GM06990 (cell line): ENCODE measurements around the gene HDDC2.

Experiments used
- DNase-seq: peaks from one replicate; pipeline ENCODE4 v3.0.0-alpha.2; 2011; ENCODE audit not compliant: insufficient read length; ENCODE audit errors: extremely low read depth
- H3K27me3 ChIP-seq: replicated peaks from 2 replicates; pipeline ENCODE4 v1.6.0; 2011; ENCODE audit warnings: low read length; ENCODE audit not compliant: control insufficient read depth, insufficient read depth
- H3K36me3 ChIP-seq: 2 replicates; pipeline ENCODE4 v1.5.1; 2011; ENCODE audit warnings: low read length; ENCODE audit not compliant: control insufficient read depth, insufficient read depth
- H3K4me3 ChIP-seq: replicated peaks from 2 replicates; pipeline ENCODE4 v1.5.1; 2011; ENCODE audit warnings: low read depth, mild to moderate bottlenecking, control low read depth, low read length
- CTCF ChIP-seq: IDR thresholded peaks from 2 replicates; pipeline ENCODE4 v1.5.1; 2011; ENCODE audit warnings: low read length, control low read depth, mild to moderate bottlenecking, inconsistent platforms; ENCODE audit not compliant: insufficient read depth, poor library complexity, severe bottlenecking

Gene HDDC2

DNA sequence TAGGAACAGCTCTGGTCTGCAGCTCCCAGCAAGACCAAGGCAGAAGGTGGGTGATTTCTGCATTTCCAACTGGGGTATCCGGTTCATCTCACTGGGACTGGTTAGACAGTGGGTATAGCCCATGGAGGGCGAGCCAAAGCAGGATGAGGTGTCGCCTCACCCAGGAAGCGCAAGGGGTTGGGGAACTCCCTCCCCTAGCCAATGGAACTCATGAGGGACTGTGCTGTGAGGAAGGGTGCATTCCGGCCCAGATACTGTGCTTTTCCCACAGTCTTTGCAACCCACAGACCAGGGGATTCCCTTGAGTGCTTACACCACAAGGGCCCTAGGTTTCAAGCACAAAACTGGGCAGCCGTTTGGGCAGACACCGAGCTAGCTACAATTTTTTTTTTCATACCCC lies 21.8 kb downstream of the HDDC2 start:
- Histone ChIP-seq H3K27me3 (no peaks in the 10 kb centered on the region), H3K4me3 (no peak overlapping the region), H3K36me3 (peaks cover 4% of the 10 kb centered on the region)
- DNase-seq, result no peak
- no peak for TF ChIP-seq CTCF

DNA sequence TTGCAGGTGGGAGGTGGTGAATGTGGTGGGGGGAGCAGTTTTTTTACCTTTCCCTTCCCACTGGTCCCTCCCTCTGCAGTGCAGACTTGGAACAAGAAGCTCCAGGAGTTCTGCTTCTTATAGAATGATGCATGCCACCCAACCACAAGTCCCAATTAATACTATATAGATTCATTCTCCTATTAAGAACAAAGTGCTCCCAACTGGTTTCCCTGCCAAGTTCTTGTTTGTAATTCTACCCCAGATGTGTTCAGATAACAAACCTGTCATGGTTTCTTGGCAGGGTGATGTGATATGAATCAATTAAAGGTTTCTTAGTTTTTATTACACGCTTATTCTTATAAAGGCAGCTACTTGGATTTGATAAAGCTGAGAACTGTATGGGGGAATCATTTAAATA lies 23.9 kb downstream of the HDDC2 start:
- peaks cover 7% of the 10 kb centered on the region for H3K36me3 ChIP-seq
- no peak for DNase-seq
- TF ChIP-seq CTCF, result no peak
- H3K4me3 ChIP-seq, result no peak overlapping the region
- H3K27me3 ChIP-seq, result no peaks in the 10 kb centered on the region

DNA sequence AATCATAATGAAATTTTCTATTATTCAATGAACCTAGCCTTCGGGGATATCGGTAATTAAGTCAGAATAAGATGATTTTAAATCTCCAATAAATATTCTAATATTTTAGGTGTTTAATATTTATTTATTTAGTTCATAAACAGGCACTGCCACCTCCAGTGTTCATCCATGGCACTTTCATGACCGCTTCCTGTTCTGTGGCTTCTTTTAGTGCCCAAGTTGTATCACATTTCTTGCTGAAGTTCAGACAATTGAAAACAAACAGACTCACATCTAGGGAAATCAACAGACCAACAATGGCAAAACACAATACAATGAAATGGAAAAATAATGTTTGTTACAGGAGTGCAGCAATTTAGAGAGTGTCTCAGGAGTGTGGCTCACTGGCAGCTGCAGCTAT lies 26.0 kb downstream of the HDDC2 start:
- Histone ChIP-seq H3K36me3 (peaks cover 8% of the 10 kb centered on the region), H3K27me3 (no peaks in the 10 kb centered on the region), H3K4me3 (no peak overlapping the region)
- no peak for DNase-seq
- no peak for TF ChIP-seq CTCF

- Histone ChIP-seq H3K27me3 (no peaks in the 10 kb centered on the region), H3K4me3 (no peak overlapping the region), H3K36me3 (peaks cover 5% of the 10 kb centered on the region)
- TF ChIP-seq CTCF, result no peak
- no peak for DNase-seq
Measured at GRCh38 chr6:125274935-125275334, 26.8 kb downstream of the HDDC2 start.

GRCh38 chr6:125273965-125274364 lies 27.8 kb downstream of the HDDC2 start:
- no peak for TF ChIP-seq CTCF
- Histone ChIP-seq H3K4me3 (no peak overlapping the region), H3K27me3 (no peaks in the 10 kb centered on the region), H3K36me3 (peaks cover 5% of the 10 kb centered on the region)
- DNase-seq, result no peak

DNA sequence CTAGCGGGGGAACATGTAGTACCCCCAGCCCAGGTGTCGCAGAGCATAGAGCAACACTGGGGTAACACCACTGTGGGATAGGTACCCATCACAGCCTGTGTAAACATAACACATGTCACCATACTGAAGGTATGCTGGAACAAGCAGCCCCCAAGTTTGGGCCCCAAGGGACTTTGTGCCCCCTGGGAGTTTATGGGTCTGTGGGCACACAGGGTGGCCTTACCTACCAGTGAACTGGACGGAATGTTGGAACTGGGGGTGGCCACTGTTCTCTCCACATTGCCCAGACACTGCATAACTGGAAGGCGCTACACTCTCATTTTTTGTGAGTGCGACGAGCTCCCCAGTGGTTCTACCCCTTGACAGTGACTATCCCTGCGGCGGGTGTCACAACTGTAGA lies 28.5 kb downstream of the HDDC2 start:
- no peak for DNase-seq
- Histone ChIP-seq H3K4me3 (no peak overlapping the region), H3K27me3 (no peaks in the 10 kb centered on the region), H3K36me3 (peaks cover 5% of the 10 kb centered on the region)
- no peak for TF ChIP-seq CTCF
